Smooth muscle cell (in vitro differentiated cells): ENCODE data around the gene SLC22A31. TPM values are rescaled to one million over a fixed set of nuclear protein-coding genes. Genes with fewer than 3 reads are reported as not detected.
A peak's percentile ranks its signal among the peaks of the same experiment; 100 is the strongest.

Source experiments
- DNase-seq: peaks from one replicate; lab custom pipeline; 2025; ENCODE audit not compliant: unreplicated experiment; lab: John Stamatoyannopoulos, UW
- H2AFZ ChIP-seq: fragments of 200-600 bp; sonication (generic); 2 replicates; pipeline ENCODE4 v1.6.0; 2016; ENCODE audit warnings: antibody characterized with exemption, low read depth, mild to moderate bottlenecking
- H3F3A ChIP-seq: fragments of 200-600 bp; sonication (generic); 2 replicates; pipeline ENCODE4 v1.6.0; 2017; ENCODE audit warnings: antibody characterized with exemption, low read depth
- H3K27ac ChIP-seq: fragments of 200-600 bp; sonication (generic); 2 replicates; pipeline ENCODE4 v1.5.1; 2016; ENCODE audit warnings: low read depth, mild to moderate bottlenecking
- H3K27me3 ChIP-seq: fragments of 200-600 bp; sonication (generic); 2 replicates; pipeline ENCODE4 v1.6.1; 2016; ENCODE audit warnings: low read depth, mild to moderate bottlenecking
- H3K36me3 ChIP-seq: fragments of 200-600 bp; sonication (generic); 2 replicates; pipeline ENCODE4 v1.5.1; 2016; ENCODE audit warnings: low read depth
- H3K4me1 ChIP-seq: fragments of 200-600 bp; sonication (generic); 2 replicates; pipeline ENCODE4 v1.5.1; 2016; ENCODE audit warnings: low read depth
- H3K4me2 ChIP-seq: fragments of 200-600 bp; sonication (generic); 2 replicates; pipeline ENCODE4 v1.6.0; 2016; ENCODE audit warnings: mild to moderate bottlenecking
- H3K4me3 ChIP-seq: fragments of 200-600 bp; sonication (generic); 2 replicates; pipeline ENCODE4 v1.5.1; 2016; ENCODE audit warnings: mild to moderate bottlenecking
- H3K79me2 ChIP-seq: fragments of 200-600 bp; sonication (generic); 2 replicates; pipeline ENCODE4 v1.6.0; 2016; ENCODE audit warnings: low read depth, mild to moderate bottlenecking
- H3K9ac ChIP-seq: fragments of 200-600 bp; sonication (generic); 2 replicates; pipeline ENCODE4 v1.6.0; 2016; ENCODE audit warnings: low read depth
- H3K9me3 ChIP-seq: fragments of 200-600 bp; sonication (generic); replicated peaks from 2 replicates; pipeline ENCODE4 v1.5.1; 2016; ENCODE audit warnings: low read depth
- H4K20me1 ChIP-seq: fragments of 200-600 bp; sonication (generic); 2 replicates; pipeline ENCODE4 v1.6.0; 2016; ENCODE audit warnings: low read depth
- CTCF ChIP-seq: fragments of 200-600 bp; sonication (generic); IDR thresholded peaks from 2 replicates; pipeline ENCODE4 v1.5.1; 2017; ENCODE audit warnings: borderline replicate concordance, mild to moderate bottlenecking, antibody characterized with exemption; ENCODE audit not compliant: insufficient read depth, poor library complexity, severe bottlenecking
- WGBS: methylation state at CpG from one replicate; pipeline ENCODE4 v1.1.7; 2016; ENCODE audit warnings: low lambda C conversion rate; 5-methylcytosine and 5-hydroxymethylcytosine counted together
- polyA plus RNA-seq: library from polyadenylated mRNA; unstranded; fragments of >200 nt; fragmentation: Nextera tagmentation; extraction: Ambion mirVana; gene quantifications from 2 replicates; pipeline ENCODE4 v1.2.1, GENCODE V29; 2016
- total RNA-seq: library from RNA; depleted of rRNA; stranded (reverse); fragments of >200 nt; gene quantifications from 2 replicates; pipeline ENCODE4 v1.2.3, GENCODE V29; 2014

SLC22A31 gene
- total and polyA plus RNA-seq, 2 experiments from 2014 or later, result 0.43 TPM; not detected in 1

GRCh38 chr16:89172171-89172527, 28.2 kb downstream of the SLC22A31 start:
- H3K27ac ChIP-seq, result no peak overlapping the region
- DNase-seq, result no peak
- H3K27me3 ChIP-seq, result peaks cover 19% of the 10 kb centered on the region
- no peaks in the 10 kb centered on the region for H3F3A ChIP-seq
- no peaks in the 10 kb centered on the region for H3K9me3 ChIP-seq
- TF ChIP-seq CTCF, result no peak
- no peaks in the 10 kb centered on the region for H3K36me3 ChIP-seq
- WGBS, result 84% methylated on average over 8 of the region's 11 CpGs
- H2AFZ ChIP-seq, result no peak overlapping the region
- no peak overlapping the region for H3K4me3 ChIP-seq
- no peaks in the 10 kb centered on the region for H3K4me1 ChIP-seq
- H3K4me2 ChIP-seq, result no peak overlapping the region
- H3K79me2 ChIP-seq, result no peaks in the 10 kb centered on the region
- H3K9ac ChIP-seq, result no peak overlapping the region
- no peaks in the 10 kb centered on the region for H4K20me1 ChIP-seq

GRCh38 chr16:89171216-89172170, 28.8 kb downstream of the SLC22A31 start, which contains the start of gene CDH15:
Gene CDH15, plus strand, starts transcription at chr16:89171748. Its CDS starts 84 bp downstream, at chr16:89171832.
- H2AFZ ChIP-seq, result no peak within 1 kb of the TSS
- H3K79me2 ChIP-seq, result no peaks in the 10 kb centered on the region
- no peaks in the 10 kb centered on the region for H3F3A ChIP-seq
- no peak within 1 kb of the TSS for H3K9ac ChIP-seq
- peaks cover 19% of the 10 kb centered on the region for H3K27me3 ChIP-seq
- H4K20me1 ChIP-seq, result no peaks in the 10 kb centered on the region
- 17% methylated on average over 29 of the region's 74 CpGs for WGBS
- no peaks in the 10 kb centered on the region for H3K4me1 ChIP-seq
- no peaks in the 10 kb centered on the region for H3K36me3 ChIP-seq
- TF ChIP-seq CTCF, result no peak
- peak within 1 kb of the TSS; percentile 78 for H3K4me2 ChIP-seq
- peak within 1 kb of the TSS; percentile 34 for H3K4me3 ChIP-seq
- DNase-seq, result peak; percentile 42
- no peak within 1 kb of the TSS for H3K27ac ChIP-seq
- H3K9me3 ChIP-seq, result no peaks in the 10 kb centered on the region

- H3K4me3 ChIP-seq, result peak overlapping the region; percentile 34
- no peaks in the 10 kb centered on the region for H3F3A ChIP-seq
- no peak overlapping the region for H3K27ac ChIP-seq
- H3K27me3 ChIP-seq, result peaks cover 19% of the 10 kb centered on the region
- H2AFZ ChIP-seq, result no peak overlapping the region
- H3K9ac ChIP-seq, result no peak overlapping the region
- no peak for DNase-seq
- 26% methylated on average over 28 of the region's 34 CpGs for WGBS
- H4K20me1 ChIP-seq, result no peaks in the 10 kb centered on the region
- no peak for TF ChIP-seq CTCF
- H3K36me3 ChIP-seq, result no peaks in the 10 kb centered on the region
- no peaks in the 10 kb centered on the region for H3K79me2 ChIP-seq
- no peaks in the 10 kb centered on the region for H3K4me1 ChIP-seq
- H3K4me2 ChIP-seq, result peak overlapping the region; percentile 78
- H3K9me3 ChIP-seq, result no peaks in the 10 kb centered on the region
Measured at GRCh38 chr16:89170346-89171215, 29.8 kb downstream of the SLC22A31 start.
